ENCODE results near the gene PCSK9. TPM values are rescaled to one million over a fixed set of nuclear protein-coding genes. Genes with fewer than 3 reads are reported as not detected.
"Not testable (repeated sequence)": the region's sequence is repeated elsewhere in the genome, so short reads cannot be mapped to it uniquely, and the experiment has no call there.

Gene PCSK9
- total RNA-seq, 1 experiment from 2014 or later = not detected

GRCh38 chr1:55073187-55073916 lies 34.0 kb downstream of the PCSK9 start:
- DNase-seq (ENCODE audit: extremely low read depth, low read depth) = no peak

DNA sequence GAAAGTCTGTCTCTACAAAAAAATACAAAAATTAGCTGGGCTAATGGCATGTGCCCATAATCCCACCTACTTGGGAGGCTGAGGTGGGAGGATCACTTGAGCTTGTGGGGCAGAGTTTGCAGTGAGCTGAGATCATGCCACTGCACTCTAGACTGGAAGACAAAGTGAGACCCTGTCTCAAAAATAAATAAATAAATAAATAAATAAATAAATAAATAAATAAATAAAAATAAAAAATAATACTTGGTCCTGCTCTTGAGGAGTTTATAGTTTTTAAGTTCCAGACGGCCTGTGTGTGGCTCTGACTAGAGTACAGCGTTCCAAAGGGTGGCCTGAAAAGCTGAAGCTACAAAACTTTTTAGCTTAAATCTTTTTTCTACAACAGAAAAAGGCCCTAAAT lies 35.1 kb downstream of the PCSK9 start:
- DNase-seq (ENCODE audit: extremely low read depth, low read depth) = no peak

- no peak for DNase-seq (ENCODE audit: extremely low read depth, low read depth)
Observed at GRCh38 chr1:55076356-55076755, 37.0 kb downstream of the PCSK9 start.

DNA sequence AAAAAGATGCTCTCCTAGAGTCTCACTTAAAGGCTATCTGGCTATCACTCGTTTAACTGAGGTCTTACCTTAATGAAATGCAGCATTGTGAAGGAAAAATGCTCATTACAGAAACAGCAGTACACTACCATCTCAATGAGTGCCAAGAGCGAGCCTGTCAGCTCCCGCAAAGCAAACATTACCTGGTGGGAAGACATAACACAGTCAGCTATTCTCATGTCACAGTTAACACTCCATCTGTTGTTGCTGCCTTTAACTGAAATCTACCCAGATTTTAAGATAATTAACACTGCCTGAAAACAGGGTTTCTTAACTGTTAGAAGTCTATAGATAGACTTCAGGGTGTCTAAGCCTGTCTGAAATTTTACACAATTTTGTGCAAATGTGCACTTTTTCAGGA lies 39.1 kb downstream of the PCSK9 start:
- DNase-seq (ENCODE audit: extremely low read depth, low read depth) = no peak

DNA sequence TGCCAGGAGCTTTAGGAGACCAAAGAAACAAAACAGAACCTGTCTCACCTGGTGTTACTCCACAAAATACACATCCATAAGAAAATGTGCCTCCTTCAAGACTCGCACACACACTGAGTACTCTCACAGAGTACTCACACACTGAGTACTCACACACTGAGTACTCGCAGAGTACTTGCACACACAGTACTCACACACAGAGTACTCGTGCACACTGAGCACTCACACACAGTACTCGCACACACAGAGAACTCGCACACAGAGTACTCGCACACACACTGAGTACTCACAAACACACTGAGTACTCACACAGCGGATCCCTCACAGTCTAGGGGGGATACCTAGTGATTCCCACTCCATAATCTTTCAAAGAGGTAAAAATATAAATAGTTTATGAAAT lies 40.3 kb downstream of the PCSK9 start:
- no peak for DNase-seq (ENCODE audit: extremely low read depth, low read depth)

DNA sequence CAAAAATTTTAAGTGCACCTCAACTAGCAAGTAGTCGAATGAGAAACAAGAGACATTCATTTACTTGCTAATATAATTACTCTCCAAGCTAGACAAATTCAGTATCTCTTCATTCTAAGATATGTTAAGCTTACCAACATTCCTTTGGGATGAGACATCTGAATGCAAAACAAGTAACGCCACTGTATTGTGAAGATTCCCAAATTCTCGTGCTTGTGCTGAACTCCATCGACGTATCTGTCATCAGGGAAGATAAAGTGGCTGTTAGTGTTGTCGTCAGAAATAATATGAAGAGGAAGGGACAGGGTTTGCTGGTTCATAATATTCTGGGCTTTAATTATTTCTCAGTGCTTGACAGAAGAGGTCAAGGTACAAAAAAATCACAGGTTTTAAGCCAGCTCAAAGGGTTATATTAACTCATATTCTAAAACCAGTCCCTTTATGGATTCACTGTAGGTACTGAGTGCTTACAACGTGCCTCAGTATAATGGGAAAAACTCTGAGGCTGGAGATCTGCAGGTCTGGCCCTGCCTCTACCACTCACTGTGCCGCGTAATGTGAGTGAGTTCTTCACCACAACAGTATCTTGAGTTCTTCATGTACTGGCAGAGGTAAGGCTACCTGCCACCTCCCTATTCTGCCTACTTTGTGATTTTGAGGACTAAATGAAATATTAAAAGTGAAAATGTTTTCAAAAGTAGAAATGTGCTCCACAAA lies 42.0 kb downstream of the PCSK9 start:
- DNase-seq (ENCODE audit: extremely low read depth, low read depth) = peak; percentile 7

GRCh38 chr1:55081905-55082296 lies 42.6 kb downstream of the PCSK9 start:
- no peak for DNase-seq (ENCODE audit: extremely low read depth, low read depth)

- DNase-seq (ENCODE audit: extremely low read depth, low read depth) = no peak
Observed at GRCh38 chr1:55084257-55084656, 44.9 kb downstream of the PCSK9 start.

GRCh38 chr1:55087439-55087838 lies 48.1 kb downstream of the PCSK9 start:
- DNase-seq (ENCODE audit: extremely low read depth, low read depth) = no peak

GRCh38 chr1:55088413-55088812 lies 49.1 kb downstream of the PCSK9 start:
- DNase-seq (ENCODE audit: extremely low read depth, low read depth) = no peak

- no peak for DNase-seq (ENCODE audit: extremely low read depth, low read depth)
Observed at GRCh38 chr1:55089683-55090082, 50.3 kb downstream of the PCSK9 start.

DNA sequence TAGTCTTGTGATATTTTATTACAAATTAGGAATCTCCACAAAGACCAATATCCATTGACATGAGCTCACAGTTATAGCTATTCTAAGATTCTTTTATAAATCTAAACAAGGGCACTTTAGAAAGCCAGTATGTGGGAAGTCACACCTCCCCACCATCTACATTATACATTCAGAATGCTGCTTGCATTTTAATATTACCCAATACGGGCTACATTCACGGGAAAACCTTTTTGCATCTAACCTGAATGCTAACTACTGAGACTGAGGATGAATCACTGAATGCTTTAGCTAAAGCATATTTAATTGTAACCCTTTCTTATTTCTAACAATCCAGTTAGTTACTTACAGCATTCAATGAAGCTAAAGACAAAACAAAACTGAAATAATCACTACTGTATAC lies 53.1 kb downstream of the PCSK9 start:
- DNase-seq (ENCODE audit: extremely low read depth, low read depth) = no peak

- DNase-seq (ENCODE audit: extremely low read depth, low read depth) = no peak
Observed at GRCh38 chr1:55095095-55095494, 55.7 kb downstream of the PCSK9 start.

DNA sequence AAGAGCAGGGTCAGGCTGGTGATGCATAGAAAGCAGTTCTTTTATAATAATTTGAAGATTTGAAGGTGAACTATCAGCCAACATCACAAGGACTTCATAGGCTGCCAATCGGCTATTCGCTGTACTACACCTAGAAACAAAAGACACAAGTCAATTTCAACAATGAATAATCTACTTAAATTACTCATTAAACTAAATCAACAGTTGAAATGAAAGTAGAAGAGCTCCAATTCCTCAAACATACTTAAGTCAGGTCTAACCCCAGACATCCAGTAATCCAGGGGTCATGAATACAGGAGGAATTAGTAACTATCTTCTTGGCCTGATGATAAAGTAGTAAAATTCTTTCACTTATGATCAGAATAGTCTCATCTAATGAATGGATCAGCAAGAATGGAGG lies 64.5 kb downstream of the PCSK9 start:
- DNase-seq (ENCODE audit: extremely low read depth, low read depth) = no peak

DNA sequence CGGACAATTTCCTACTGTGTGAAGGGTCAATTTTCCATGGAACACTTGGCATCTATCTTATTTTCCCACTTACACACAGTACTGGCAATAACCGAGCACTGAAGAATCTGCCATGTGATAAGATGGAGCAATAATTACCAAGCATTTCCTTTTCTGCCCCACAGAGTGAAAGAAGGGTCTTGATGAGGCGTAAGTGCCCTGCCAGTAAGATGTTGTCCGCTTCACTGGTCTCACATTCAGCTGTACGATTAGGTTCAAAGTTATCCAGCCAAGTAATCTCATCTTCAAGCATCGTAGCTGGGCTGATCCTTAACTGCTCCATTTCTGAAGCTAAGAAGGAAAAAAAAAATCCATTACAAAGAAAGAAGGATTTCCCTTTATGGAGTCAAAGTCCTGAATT lies 67.8 kb downstream of the PCSK9 start:
- DNase-seq (ENCODE audit: extremely low read depth, low read depth) = no peak

DNA sequence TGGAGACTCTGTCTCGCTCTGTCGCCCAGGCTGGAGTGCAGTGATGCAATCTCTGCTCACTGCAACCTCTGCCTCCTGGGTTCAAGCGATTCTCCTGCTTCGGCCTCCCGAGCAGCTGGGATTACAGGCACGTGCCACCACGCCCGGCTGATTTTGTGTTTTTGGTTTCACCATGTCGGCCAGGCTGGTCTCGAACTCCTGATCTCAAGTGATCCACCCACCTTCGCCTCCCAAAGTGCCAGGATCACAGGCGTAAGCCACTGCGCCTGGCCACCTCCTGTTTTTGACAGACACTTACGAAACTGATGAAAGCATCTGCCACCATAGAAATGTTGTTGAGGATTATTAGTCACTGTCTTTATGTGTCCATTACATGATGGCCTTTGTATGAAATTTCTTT lies 69.7 kb downstream of the PCSK9 start:
- DNase-seq (ENCODE audit: extremely low read depth, low read depth) = not testable (repeated sequence)

Other genes with a start within 250 kb of the PCSK9 start
- gene TTC22, start 238.2 kb upstream of the PCSK9 start, total RNA-seq (2014; rRNA removed; shearing (Covaris generic)) = not detected in 2 replicates
- gene DHCR24, start 152.4 kb upstream of the PCSK9 start, total RNA-seq (2014; rRNA removed; shearing (Covaris generic)) = 5.1 and 5.4 TPM in 2 replicates
- not detected in 2 replicates for gene TMEM61, start 58.9 kb upstream of the PCSK9 start, total RNA-seq (2014; rRNA removed; shearing (Covaris generic))
- gene BSND, start 40.6 kb upstream of the PCSK9 start, total RNA-seq (2014; rRNA removed; shearing (Covaris generic)) = not detected in 2 replicates
- gene USP24, start 175.8 kb downstream of the PCSK9 start, total RNA-seq (2014; rRNA removed; shearing (Covaris generic)) = 22.5 and 29.9 TPM in 2 replicates

Data from NCI-H460 (cell line).